Prostate gland (tissue), 2 donors: ENCODE measurements around the gene ZNF763.

ENCODE experiments used
- POLR2A ChIP-seq: fragments of 450-650 bp; IDR thresholded peaks from one replicate; pipeline ENCODE4 v1.6.1; 2016; ENCODE audit warnings: antibody characterized with exemption, mild to moderate bottlenecking
- POLR2AphosphoS5 ChIP-seq: sonication (generic); formaldehyde crosslinking; IDR thresholded peaks from one replicate; pipeline ENCODE4 v1.6.1; 2017; ENCODE audit warnings: antibody characterized with exemption
- TF ChIP-seq, protein P1 (sequence below), 4 experiments: fragments of 200-600 bp in 2 of 4; fragments of 450-650 bp in 2 of 4; sonication (generic) in 2 of 4; IDR thresholded peaks; 1 replicate in 3 of 4; 2 replicates in 1 of 4; pipeline ENCODE4 v1.5.1; 2016 to 2019; ENCODE audit warnings: antibody characterized with exemption in 4 of 4, mild to moderate bottlenecking in 2 of 4, moderate library complexity in 2 of 4

DNA sequence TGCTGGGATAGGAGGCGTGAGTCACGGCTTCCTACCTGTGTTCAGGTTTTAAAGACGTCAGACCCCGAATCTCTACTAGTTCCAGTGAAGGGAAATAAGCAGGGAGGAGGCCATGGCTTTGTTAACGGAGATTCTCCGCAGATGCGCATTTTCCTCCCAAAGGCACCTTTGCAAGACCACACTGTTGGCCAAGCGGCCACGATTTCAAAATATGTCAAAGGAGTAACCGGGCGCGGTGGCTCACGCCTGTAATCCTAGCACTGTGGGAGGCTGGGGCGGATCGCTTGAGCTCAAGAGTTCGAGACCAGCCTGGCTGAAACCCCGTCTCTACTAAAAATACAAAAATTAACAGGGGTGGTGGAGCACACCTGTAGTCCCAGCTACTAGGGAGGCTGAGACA lies 21.9 kb downstream of the ZNF763 start:
- TF ChIP-seq POLR2A (no peak), POLR2AphosphoS5 (no peak)
- TF ChIP-seq, protein P1, sequence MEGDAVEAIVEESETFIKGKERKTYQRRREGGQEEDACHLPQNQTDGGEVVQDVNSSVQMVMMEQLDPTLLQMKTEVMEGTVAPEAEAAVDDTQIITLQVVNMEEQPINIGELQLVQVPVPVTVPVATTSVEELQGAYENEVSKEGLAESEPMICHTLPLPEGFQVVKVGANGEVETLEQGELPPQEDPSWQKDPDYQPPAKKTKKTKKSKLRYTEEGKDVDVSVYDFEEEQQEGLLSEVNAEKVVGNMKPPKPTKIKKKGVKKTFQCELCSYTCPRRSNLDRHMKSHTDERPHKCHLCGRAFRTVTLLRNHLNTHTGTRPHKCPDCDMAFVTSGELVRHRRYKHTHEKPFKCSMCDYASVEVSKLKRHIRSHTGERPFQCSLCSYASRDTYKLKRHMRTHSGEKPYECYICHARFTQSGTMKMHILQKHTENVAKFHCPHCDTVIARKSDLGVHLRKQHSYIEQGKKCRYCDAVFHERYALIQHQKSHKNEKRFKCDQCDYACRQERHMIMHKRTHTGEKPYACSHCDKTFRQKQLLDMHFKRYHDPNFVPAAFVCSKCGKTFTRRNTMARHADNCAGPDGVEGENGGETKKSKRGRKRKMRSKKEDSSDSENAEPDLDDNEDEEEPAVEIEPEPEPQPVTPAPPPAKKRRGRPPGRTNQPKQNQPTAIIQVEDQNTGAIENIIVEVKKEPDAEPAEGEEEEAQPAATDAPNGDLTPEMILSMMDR (IDR thresholded peaks at IDR 0.05) = no peak
